Glomerular endothelial cell (primary cell): ENCODE data around the gene RCE1. TPM values are rescaled to one million over a fixed set of nuclear protein-coding genes. Genes with fewer than 3 reads are reported as not detected.

Experiments
- DNase-seq: peaks from one replicate; pipeline ENCODE4 v3.0.0-alpha.2; 2011; ENCODE audit warnings: low read depth, low spot score; ENCODE audit errors: extremely low read depth
- total RNA-seq: library from RNA; depleted of rRNA; stranded (reverse); fragments of >200 nt; gene quantifications from 2 replicates; pipeline ENCODE4 v1.2.3, GENCODE V29; 2015

RCE1 gene
- total RNA-seq, 1 donor from 2014 or later = 32.7 TPM

GRCh38 chr11:66884443-66884842 is 41.2 kb downstream of the RCE1 start:
- no peak for DNase-seq

GRCh38 chr11:66885469-66885868 is 42.2 kb downstream of the RCE1 start:
- DNase-seq = no peak

GRCh38 chr11:66885950-66886440 is 42.8 kb downstream of the RCE1 start:
- no peak for DNase-seq

- DNase-seq = no peak
Measured at GRCh38 chr11:66886671-66887221, 43.5 kb downstream of the RCE1 start.

GRCh38 chr11:66887526-66887925 is 44.3 kb downstream of the RCE1 start:
- DNase-seq = no peak

- DNase-seq = no peak
Measured at GRCh38 chr11:66888282-66888681, 45.0 kb downstream of the RCE1 start.

GRCh38 chr11:66889960-66890359 is 46.7 kb downstream of the RCE1 start:
- no peak for DNase-seq

GRCh38 chr11:66891851-66892660 is 48.8 kb downstream of the RCE1 start:
- DNase-seq = peak; percentile 54

- no peak for DNase-seq
Measured at GRCh38 chr11:66892911-66893310, 49.7 kb downstream of the RCE1 start.

GRCh38 chr11:66894141-66894540 is 50.9 kb downstream of the RCE1 start:
- DNase-seq = no peak

Other genes starting within 250 kb of the RCE1 start
- gene RBM14, start 226.8 kb upstream of the RCE1 start, total RNA-seq = 34.5 and 53.3 TPM in 2 replicates
- gene RBM4, start 204.7 kb upstream of the RCE1 start, total RNA-seq = 112 and 115 TPM in 2 replicates
- 16.6 and 16.7 TPM in 2 replicates for gene RBM4B, start 165.6 kb upstream of the RCE1 start, total RNA-seq
- gene SPTBN2, start 114.2 kb upstream of the RCE1 start, total RNA-seq = 47.7 and 63.2 TPM in 2 replicates
- 37.9 and 49.7 TPM in 2 replicates for gene LRFN4, start 13.6 kb downstream of the RCE1 start, total RNA-seq
- 6.4 and 7.0 TPM in 2 replicates for gene PC, start 114.9 kb downstream of the RCE1 start, total RNA-seq
- gene C11orf86, start 131.9 kb downstream of the RCE1 start, total RNA-seq = not detected in 2 replicates
- 0.18 TPM in 1 of 2 replicates, not detected in the other for gene SYT12, start 179.7 kb downstream of the RCE1 start, total RNA-seq
- 22.1 and 23.8 TPM in 2 replicates for gene RHOD, start 213.4 kb downstream of the RCE1 start, total RNA-seq